ENCODE data around the gene WWOX. TPM values are rescaled to one million over a fixed set of nuclear protein-coding genes. Genes with fewer than 3 reads are reported as not detected.

Gene WWOX
- total RNA-seq, 1 donor from 2014 or later: 16.7 TPM

DNA sequence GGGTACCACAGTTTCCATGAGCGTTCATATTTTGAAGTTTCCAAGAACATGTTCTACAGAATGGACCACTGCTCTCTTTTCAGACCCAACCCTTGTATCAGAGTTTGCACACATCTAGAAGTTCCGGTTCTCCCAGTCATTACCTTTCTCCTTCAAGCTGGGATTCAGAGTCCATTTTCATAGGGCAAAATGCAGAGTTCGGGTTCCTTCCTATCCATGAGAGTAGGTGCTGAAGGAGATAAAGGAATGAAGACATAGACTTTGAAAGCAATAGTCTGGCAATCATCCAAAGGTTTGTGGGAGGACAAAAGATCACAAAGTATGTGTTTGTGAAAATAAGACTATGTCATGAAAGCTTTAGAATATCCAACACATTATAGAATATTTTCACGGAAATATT, 801.5 kb downstream of the WWOX start:
- Histone ChIP-seq H3K27ac (ENCODE audit: low read depth, low read length) (no peak overlapping the region), H3K9ac (ENCODE audit: low read depth in 1 of 3, low read length in 3 of 3) (no peak overlapping the region), H3K4me3 (ENCODE audit: low read length in 3 of 3) (no peak overlapping the region), H3K36me3 (ENCODE audit: control insufficient read depth in 3 of 3, insufficient read depth in 3 of 3, low read length in 3 of 3) (no peaks in the 10 kb centered on the region), H3K4me1 (ENCODE audit: control insufficient read depth in 3 of 3, insufficient read depth in 3 of 3, low read length in 3 of 3) (peaks cover 4 to 5% (median 5%) of the 10 kb centered on the region in 3 donors), H3K27me3 (ENCODE audit: control insufficient read depth in 3 of 3, insufficient read depth in 3 of 3, low read length in 3 of 3) (no peaks in the 10 kb centered on the region), H3K9me3 (ENCODE audit: control insufficient read depth in 3 of 3, low read length in 3 of 3) (no peaks in the 10 kb centered on the region)

DNA sequence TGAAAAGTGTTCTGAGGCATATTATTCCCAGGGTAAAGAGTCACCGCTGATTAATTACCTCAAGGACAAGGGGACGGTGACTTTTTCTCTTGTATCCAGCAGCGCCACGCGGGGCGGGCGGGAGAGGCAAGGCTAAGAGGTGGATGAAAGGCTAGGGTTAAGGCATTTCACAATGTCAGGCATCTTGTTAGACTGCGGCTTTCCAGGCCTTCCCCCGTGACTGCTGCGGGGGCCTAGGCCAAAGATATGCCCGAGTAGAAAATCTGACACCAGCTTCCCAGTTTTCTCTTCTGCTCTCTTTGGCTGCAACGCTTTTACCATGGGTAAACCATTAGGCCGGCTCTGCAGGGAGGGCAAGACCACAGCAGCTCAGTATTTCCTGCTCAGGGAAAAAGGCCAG, 802.9 kb downstream of the WWOX start:
- Histone ChIP-seq H3K27me3 (ENCODE audit: control insufficient read depth in 3 of 3, insufficient read depth in 3 of 3, low read length in 3 of 3) (no peaks in the 10 kb centered on the region), H3K4me3 (ENCODE audit: low read length in 3 of 3) (peak overlapping the region in 1 of 3 donors; percentile 7), H3K36me3 (ENCODE audit: control insufficient read depth in 3 of 3, insufficient read depth in 3 of 3, low read length in 3 of 3) (no peaks in the 10 kb centered on the region), H3K9ac (ENCODE audit: low read depth in 1 of 3, low read length in 3 of 3) (peak overlapping the region; percentile 0 to 55 (median 52)), H3K4me1 (ENCODE audit: control insufficient read depth in 3 of 3, insufficient read depth in 3 of 3, low read length in 3 of 3) (peaks cover 4 to 5% (median 5%) of the 10 kb centered on the region in 3 donors), H3K9me3 (ENCODE audit: control insufficient read depth in 3 of 3, low read length in 3 of 3) (no peaks in the 10 kb centered on the region), H3K27ac (ENCODE audit: low read depth, low read length) (no peak overlapping the region)

GRCh38 chr16:78903237-78903636, 803.8 kb downstream of the WWOX start:
- Histone ChIP-seq H3K9me3 (ENCODE audit: control insufficient read depth in 3 of 3, low read length in 3 of 3) (no peaks in the 10 kb centered on the region), H3K4me3 (ENCODE audit: low read length in 3 of 3) (no peak overlapping the region), H3K4me1 (ENCODE audit: control insufficient read depth in 3 of 3, insufficient read depth in 3 of 3, low read length in 3 of 3) (peaks cover 4 to 5% (median 5%) of the 10 kb centered on the region in 3 donors), H3K36me3 (ENCODE audit: control insufficient read depth in 3 of 3, insufficient read depth in 3 of 3, low read length in 3 of 3) (no peaks in the 10 kb centered on the region), H3K9ac (ENCODE audit: low read depth in 1 of 3, low read length in 3 of 3) (no peak overlapping the region), H3K27me3 (ENCODE audit: control insufficient read depth in 3 of 3, insufficient read depth in 3 of 3, low read length in 3 of 3) (no peaks in the 10 kb centered on the region), H3K27ac (ENCODE audit: low read depth, low read length) (no peak overlapping the region)

DNA sequence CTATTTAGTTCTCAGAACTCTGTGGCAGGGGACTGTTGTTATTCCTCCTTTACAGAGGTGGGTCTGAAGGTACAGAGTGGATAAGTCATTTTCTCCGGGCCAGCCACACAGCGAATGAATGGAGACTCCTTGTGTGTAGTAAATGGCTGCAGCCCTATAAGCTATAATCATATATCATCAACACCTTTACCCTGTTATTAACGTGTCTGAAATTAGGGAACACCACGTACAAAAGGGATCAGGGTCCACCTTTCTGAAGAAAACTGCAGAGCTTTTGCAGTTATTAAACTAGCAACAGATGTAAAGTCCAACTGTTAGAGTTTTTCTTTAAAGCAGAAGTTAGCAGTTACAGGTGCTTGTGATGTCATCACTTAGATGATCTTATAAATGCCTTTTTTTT, 804.4 kb downstream of the WWOX start:
- no peaks in the 10 kb centered on the region for H3K27me3 ChIP-seq (ENCODE audit: control insufficient read depth in 3 of 3, insufficient read depth in 3 of 3, low read length in 3 of 3)
- no peaks in the 10 kb centered on the region for H3K9me3 ChIP-seq (ENCODE audit: control insufficient read depth in 3 of 3, low read length in 3 of 3)
- no peaks in the 10 kb centered on the region for H3K36me3 ChIP-seq (ENCODE audit: control insufficient read depth in 3 of 3, insufficient read depth in 3 of 3, low read length in 3 of 3)
- H3K4me1 ChIP-seq (ENCODE audit: control insufficient read depth in 3 of 3, insufficient read depth in 3 of 3, low read length in 3 of 3): peaks cover 4 to 5% (median 5%) of the 10 kb centered on the region in 3 donors
- no peak overlapping the region for H3K27ac ChIP-seq (ENCODE audit: low read depth, low read length)
- no peak overlapping the region for H3K4me3 ChIP-seq (ENCODE audit: low read length in 3 of 3)
- H3K9ac ChIP-seq (ENCODE audit: low read depth in 1 of 3, low read length in 3 of 3): no peak overlapping the region

DNA sequence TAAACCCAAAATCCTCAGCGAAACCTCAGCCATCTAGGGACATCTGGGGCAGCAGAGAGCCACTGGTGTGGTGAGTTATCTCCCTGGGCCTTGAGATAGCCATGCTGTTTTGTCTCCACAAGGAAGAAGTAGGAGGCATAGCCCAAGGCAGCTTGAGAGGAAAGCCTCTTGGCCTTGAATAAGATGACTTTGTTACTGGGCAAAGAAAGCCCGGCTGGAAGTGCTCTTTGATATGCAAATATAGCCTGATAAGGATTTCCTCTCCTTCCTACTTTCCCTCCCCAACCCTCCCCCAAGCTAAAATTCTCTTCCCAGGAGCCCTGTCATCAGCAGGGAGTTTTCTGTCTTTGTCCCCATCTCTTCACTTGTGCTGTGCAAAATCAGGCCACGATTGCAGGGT, 806.7 kb downstream of the WWOX start:
- no peaks in the 10 kb centered on the region for H3K36me3 ChIP-seq (ENCODE audit: control insufficient read depth in 3 of 3, insufficient read depth in 3 of 3, low read length in 3 of 3)
- no peak overlapping the region for H3K4me3 ChIP-seq (ENCODE audit: low read length in 3 of 3)
- H3K9ac ChIP-seq (ENCODE audit: low read depth in 1 of 3, low read length in 3 of 3): no peak overlapping the region
- H3K27ac ChIP-seq (ENCODE audit: low read depth, low read length): no peak overlapping the region
- peaks cover 4 to 5% (median 5%) of the 10 kb centered on the region in 3 donors for H3K4me1 ChIP-seq (ENCODE audit: control insufficient read depth in 3 of 3, insufficient read depth in 3 of 3, low read length in 3 of 3)
- H3K9me3 ChIP-seq (ENCODE audit: control insufficient read depth in 3 of 3, low read length in 3 of 3): no peaks in the 10 kb centered on the region
- no peaks in the 10 kb centered on the region for H3K27me3 ChIP-seq (ENCODE audit: control insufficient read depth in 3 of 3, insufficient read depth in 3 of 3, low read length in 3 of 3)

DNA sequence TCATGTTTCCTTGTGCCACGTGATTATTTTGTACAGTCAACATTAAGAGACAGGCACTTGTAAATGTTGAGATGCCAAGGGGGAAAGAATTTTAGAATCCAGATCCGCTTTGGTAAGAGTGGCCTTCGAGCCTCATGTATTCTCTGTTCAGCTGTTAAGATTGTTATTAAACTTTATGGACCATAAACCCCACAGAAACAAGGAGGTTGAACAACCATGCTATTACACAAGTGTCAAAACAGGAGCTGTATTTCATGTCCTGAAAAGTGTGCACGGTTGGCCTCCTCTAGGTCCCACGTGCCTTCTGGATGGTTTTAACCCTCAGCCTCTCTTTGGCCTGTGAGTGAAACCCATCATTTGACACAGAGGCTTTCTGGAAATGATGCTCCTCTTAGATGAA, 809.8 kb downstream of the WWOX start:
- no peaks in the 10 kb centered on the region for H3K4me1 ChIP-seq (ENCODE audit: control insufficient read depth in 3 of 3, insufficient read depth in 3 of 3, low read length in 3 of 3)
- H3K36me3 ChIP-seq (ENCODE audit: control insufficient read depth in 3 of 3, insufficient read depth in 3 of 3, low read length in 3 of 3): no peaks in the 10 kb centered on the region
- no peak overlapping the region for H3K9ac ChIP-seq (ENCODE audit: low read depth in 1 of 3, low read length in 3 of 3)
- H3K9me3 ChIP-seq (ENCODE audit: control insufficient read depth in 3 of 3, low read length in 3 of 3): no peaks in the 10 kb centered on the region
- no peak overlapping the region for H3K4me3 ChIP-seq (ENCODE audit: low read length in 3 of 3)
- H3K27me3 ChIP-seq (ENCODE audit: control insufficient read depth in 3 of 3, insufficient read depth in 3 of 3, low read length in 3 of 3): no peaks in the 10 kb centered on the region
- H3K27ac ChIP-seq (ENCODE audit: low read depth, low read length): no peak overlapping the region

DNA sequence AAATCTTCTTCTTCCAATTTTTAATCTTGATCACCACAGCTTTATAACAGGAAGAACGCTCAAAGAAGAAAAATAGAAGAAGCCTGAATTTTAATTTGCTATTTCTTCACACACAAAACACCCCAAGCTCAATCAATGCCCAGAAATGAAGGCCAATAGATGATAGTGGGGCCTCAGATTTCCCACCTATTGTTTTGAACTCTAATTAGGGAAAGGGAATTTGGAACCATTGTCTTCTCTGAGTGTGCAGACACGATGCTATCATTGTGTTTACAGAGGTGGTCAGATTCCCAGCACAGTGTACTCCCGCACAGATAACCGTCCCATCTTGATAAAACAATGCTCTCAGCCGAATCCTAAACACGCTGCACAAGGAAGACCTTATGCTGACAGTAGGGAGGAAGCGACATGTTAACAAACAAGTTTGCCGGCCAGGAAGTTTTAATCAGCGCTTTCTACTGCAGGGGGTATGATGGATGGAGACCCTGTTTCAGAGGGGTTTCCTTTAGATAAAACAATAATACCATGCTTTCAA, 816.4 kb downstream of the WWOX start:
- Histone ChIP-seq H3K9ac (ENCODE audit: low read depth in 1 of 3, low read length in 3 of 3) (no peak overlapping the region), H3K27me3 (ENCODE audit: control insufficient read depth in 3 of 3, insufficient read depth in 3 of 3, low read length in 3 of 3) (no peaks in the 10 kb centered on the region), H3K36me3 (ENCODE audit: control insufficient read depth in 3 of 3, insufficient read depth in 3 of 3, low read length in 3 of 3) (no peaks in the 10 kb centered on the region), H3K27ac (ENCODE audit: low read depth, low read length) (no peak overlapping the region), H3K9me3 (ENCODE audit: control insufficient read depth in 3 of 3, low read length in 3 of 3) (no peaks in the 10 kb centered on the region), H3K4me1 (ENCODE audit: control insufficient read depth in 3 of 3, insufficient read depth in 3 of 3, low read length in 3 of 3) (no peaks in the 10 kb centered on the region), H3K4me3 (ENCODE audit: low read length in 3 of 3) (no peak overlapping the region)

- Histone ChIP-seq H3K4me1 (ENCODE audit: control insufficient read depth in 3 of 3, insufficient read depth in 3 of 3, low read length in 3 of 3) (no peaks in the 10 kb centered on the region), H3K4me3 (ENCODE audit: low read length in 3 of 3) (no peak overlapping the region), H3K27me3 (ENCODE audit: control insufficient read depth in 3 of 3, insufficient read depth in 3 of 3, low read length in 3 of 3) (no peaks in the 10 kb centered on the region), H3K36me3 (ENCODE audit: control insufficient read depth in 3 of 3, insufficient read depth in 3 of 3, low read length in 3 of 3) (no peaks in the 10 kb centered on the region), H3K27ac (ENCODE audit: low read depth, low read length) (no peak overlapping the region), H3K9me3 (ENCODE audit: control insufficient read depth in 3 of 3, low read length in 3 of 3) (peaks cover 0 to 7% (median 4%) of the 10 kb centered on the region in 3 donors), H3K9ac (ENCODE audit: low read depth in 1 of 3, low read length in 3 of 3) (no peak overlapping the region)
Observed at GRCh38 chr16:78916928-78917545, 817.6 kb downstream of the WWOX start.

- Histone ChIP-seq H3K27me3 (ENCODE audit: control insufficient read depth in 3 of 3, insufficient read depth in 3 of 3, low read length in 3 of 3) (no peaks in the 10 kb centered on the region), H3K36me3 (ENCODE audit: control insufficient read depth in 3 of 3, insufficient read depth in 3 of 3, low read length in 3 of 3) (no peaks in the 10 kb centered on the region), H3K9me3 (ENCODE audit: control insufficient read depth in 3 of 3, low read length in 3 of 3) (peaks cover 0 to 8% (median 4%) of the 10 kb centered on the region in 3 donors), H3K9ac (ENCODE audit: low read depth in 1 of 3, low read length in 3 of 3) (no peak overlapping the region), H3K4me3 (ENCODE audit: low read length in 3 of 3) (no peak overlapping the region), H3K4me1 (ENCODE audit: control insufficient read depth in 3 of 3, insufficient read depth in 3 of 3, low read length in 3 of 3) (no peaks in the 10 kb centered on the region), H3K27ac (ENCODE audit: low read depth, low read length) (no peak overlapping the region)
Observed at GRCh38 chr16:78918805-78919305, 819.4 kb downstream of the WWOX start.

GRCh38 chr16:78919852-78920251, 820.4 kb downstream of the WWOX start:
- H3K4me3 ChIP-seq (ENCODE audit: low read length in 3 of 3): no peak overlapping the region
- peaks cover 0 to 8% (median 4%) of the 10 kb centered on the region in 3 donors for H3K9me3 ChIP-seq (ENCODE audit: control insufficient read depth in 3 of 3, low read length in 3 of 3)
- no peaks in the 10 kb centered on the region for H3K4me1 ChIP-seq (ENCODE audit: control insufficient read depth in 3 of 3, insufficient read depth in 3 of 3, low read length in 3 of 3)
- H3K27me3 ChIP-seq (ENCODE audit: control insufficient read depth in 3 of 3, insufficient read depth in 3 of 3, low read length in 3 of 3): no peaks in the 10 kb centered on the region
- H3K27ac ChIP-seq (ENCODE audit: low read depth, low read length): no peak overlapping the region
- H3K36me3 ChIP-seq (ENCODE audit: control insufficient read depth in 3 of 3, insufficient read depth in 3 of 3, low read length in 3 of 3): no peaks in the 10 kb centered on the region
- H3K9ac ChIP-seq (ENCODE audit: low read depth in 1 of 3, low read length in 3 of 3): no peak overlapping the region
